Measurements from ENCODE around the gene RNF157.

RNF157 gene

GRCh38 chr17:76132574-76133338 is 107.5 kb downstream of the RNF157 start:
- H3K27me3 Mint-ChIP-seq: peaks cover 75% of the 10 kb centered on the region
- H3K9me3 Mint-ChIP-seq: no peaks in the 10 kb centered on the region
- peaks cover 13% of the 10 kb centered on the region for H3K4me1 Mint-ChIP-seq
- H3K27ac Mint-ChIP-seq: no peak overlapping the region
- ATAC-seq: no peak
- H3K4me3 Mint-ChIP-seq: no peak overlapping the region
- no peaks in the 10 kb centered on the region for H3K36me3 Mint-ChIP-seq

- H3K36me3 Mint-ChIP-seq: no peaks in the 10 kb centered on the region
- peaks cover 19% of the 10 kb centered on the region for H3K4me1 Mint-ChIP-seq
- no peak for ATAC-seq
- H3K27ac Mint-ChIP-seq: no peak overlapping the region
- H3K27me3 Mint-ChIP-seq: peaks cover 69% of the 10 kb centered on the region
- no peaks in the 10 kb centered on the region for H3K9me3 Mint-ChIP-seq
- H3K4me3 Mint-ChIP-seq: no peak overlapping the region
Observed at GRCh38 chr17:76131692-76132573, 108.4 kb downstream of the RNF157 start.

GRCh38 chr17:76131051-76131691 is 109.1 kb downstream of the RNF157 start:
- Mint-ChIP-seq H3K27ac (no peak overlapping the region), H3K36me3 (no peaks in the 10 kb centered on the region), H3K27me3 (peaks cover 63% of the 10 kb centered on the region), H3K9me3 (no peaks in the 10 kb centered on the region), H3K4me3 (no peak overlapping the region), H3K4me1 (peaks cover 25% of the 10 kb centered on the region)
- no peak for ATAC-seq

- Mint-ChIP-seq H3K36me3 (no peaks in the 10 kb centered on the region), H3K9me3 (no peaks in the 10 kb centered on the region), H3K4me1 (peaks cover 24% of the 10 kb centered on the region), H3K27ac (no peak overlapping the region), H3K27me3 (peaks cover 60% of the 10 kb centered on the region), H3K4me3 (no peak overlapping the region)
- ATAC-seq: peak; percentile 28
Observed at GRCh38 chr17:76130473-76130872, 109.8 kb downstream of the RNF157 start.

- H3K27ac Mint-ChIP-seq: no peak overlapping the region
- peaks cover 15% of the 10 kb centered on the region for H3K27me3 Mint-ChIP-seq
- no peaks in the 10 kb centered on the region for H3K9me3 Mint-ChIP-seq
- H3K4me3 Mint-ChIP-seq: no peak overlapping the region
- peaks cover 40% of the 10 kb centered on the region for H3K4me1 Mint-ChIP-seq
- no peak for ATAC-seq
- no peaks in the 10 kb centered on the region for H3K36me3 Mint-ChIP-seq
Observed at GRCh38 chr17:76125922-76126321, 114.4 kb downstream of the RNF157 start.

GRCh38 chr17:76125391-76125675 is 115.0 kb downstream of the RNF157 start:
- no peaks in the 10 kb centered on the region for H3K9me3 Mint-ChIP-seq
- ATAC-seq: no peak
- H3K27ac Mint-ChIP-seq: no peak overlapping the region
- H3K27me3 Mint-ChIP-seq: peaks cover 10% of the 10 kb centered on the region
- no peak overlapping the region for H3K4me3 Mint-ChIP-seq
- no peaks in the 10 kb centered on the region for H3K36me3 Mint-ChIP-seq
- H3K4me1 Mint-ChIP-seq: peaks cover 43% of the 10 kb centered on the region

- Mint-ChIP-seq H3K9me3 (no peaks in the 10 kb centered on the region), H3K4me1 (peaks cover 43% of the 10 kb centered on the region), H3K36me3 (no peaks in the 10 kb centered on the region), H3K4me3 (no peak overlapping the region), H3K27ac (no peak overlapping the region), H3K27me3 (peaks cover 4% of the 10 kb centered on the region)
- no peak for ATAC-seq
Observed at GRCh38 chr17:76124582-76125390, 115.5 kb downstream of the RNF157 start.

- Mint-ChIP-seq H3K4me3 (no peak overlapping the region), H3K27ac (peak overlapping the region; percentile 80)
- ATAC-seq: no peak
Observed at GRCh38 chr17:76123749-76124581, 116.3 kb downstream of the RNF157 start.

GRCh38 chr17:76123191-76123499 is 117.1 kb downstream of the RNF157 start:
- no peaks in the 10 kb centered on the region for H3K27me3 Mint-ChIP-seq
- H3K4me1 Mint-ChIP-seq: peaks cover 43% of the 10 kb centered on the region
- no peaks in the 10 kb centered on the region for H3K36me3 Mint-ChIP-seq
- no peak for ATAC-seq
- H3K9me3 Mint-ChIP-seq: no peaks in the 10 kb centered on the region
- H3K4me3 Mint-ChIP-seq: peak overlapping the region; percentile 0
- H3K27ac Mint-ChIP-seq: peak overlapping the region; percentile 80

More at GRCh38 chr17:76123749-76124581, 116.3 kb downstream of the RNF157 start:
- Mint-ChIP-seq H3K36me3 (no peaks in the 10 kb centered on the region), H3K27me3 (no peaks in the 10 kb centered on the region), H3K4me1 (peaks cover 43% of the 10 kb centered on the region), H3K9me3 (no peaks in the 10 kb centered on the region)

GRCh38 chr17:76122431-76123190 is 117.7 kb downstream of the RNF157 start:
- Mint-ChIP-seq H3K36me3 (no peaks in the 10 kb centered on the region), H3K27me3 (no peaks in the 10 kb centered on the region), H3K9me3 (no peaks in the 10 kb centered on the region), H3K27ac (peak overlapping the region; percentile 80), H3K4me3 (peak overlapping the region; percentile 51), H3K4me1 (peaks cover 43% of the 10 kb centered on the region)
- ATAC-seq: no peak

- Mint-ChIP-seq H3K4me3 (peak overlapping the region; percentile 64), H3K4me1 (peaks cover 38% of the 10 kb centered on the region), H3K27me3 (no peaks in the 10 kb centered on the region), H3K27ac (peak overlapping the region; percentile 80), H3K9me3 (no peaks in the 10 kb centered on the region), H3K36me3 (no peaks in the 10 kb centered on the region)
- ATAC-seq: peak; percentile 56
Observed at GRCh38 chr17:76121932-76122430, 118.3 kb downstream of the RNF157 start.

- Mint-ChIP-seq H3K36me3 (no peaks in the 10 kb centered on the region), H3K4me3 (no peak overlapping the region), H3K27ac (peak overlapping the region; percentile 80), H3K4me1 (peaks cover 30% of the 10 kb centered on the region), H3K27me3 (no peaks in the 10 kb centered on the region), H3K9me3 (no peaks in the 10 kb centered on the region)
- ATAC-seq: no peak
Observed at GRCh38 chr17:76120658-76121008, 119.7 kb downstream of the RNF157 start.

GRCh38 chr17:76119409-76120371 is 120.6 kb downstream of the RNF157 start:
- Mint-ChIP-seq H3K27me3 (no peaks in the 10 kb centered on the region), H3K27ac (no peak overlapping the region), H3K4me3 (no peak overlapping the region), H3K36me3 (no peaks in the 10 kb centered on the region), H3K9me3 (no peaks in the 10 kb centered on the region), H3K4me1 (peaks cover 30% of the 10 kb centered on the region)
- ATAC-seq: no peak
